Measurements from ENCODE around the gene ALKBH6. TPM values are rescaled to one million over a fixed set of nuclear protein-coding genes. Genes with fewer than 3 reads are reported as not detected.
"Not testable (repeated sequence)": the region's sequence is repeated elsewhere in the genome, so short reads cannot be mapped to it uniquely, and the experiment has no call there.

The ALKBH6 gene
- polyA plus RNA-seq, 3 donors from 2014 or later = 27.2 to 34.6 (median 30.0) TPM

- DNase-seq = no peak
- Mint-ChIP-seq H3K27ac (peak overlapping the region; percentile 71 to 91 (median 76)), H3K27me3 (ENCODE audit: low read depth in 3 of 3) (peaks cover 4 to 8% (median 7%) of the 10 kb centered on the region in 3 donors)
These were observed 20.0 kb downstream of the ALKBH6 start for GRCh38 chr19:35993923-35994598.

GRCh38 chr19:35992907-35993765 lies 20.9 kb downstream of the ALKBH6 start:
- Mint-ChIP-seq H3K36me3 (peaks cover 0 to 5% (median 0%) of the 10 kb centered on the region in 3 donors), H3K4me1 (peaks cover 29 to 35% of the 10 kb centered on the region in 2 donors), H3K9me3 (no peaks in the 10 kb centered on the region), H3K27ac (peak overlapping the region in 3 of 6 donors; percentile 38 to 66 (median 40)), H3K27me3 (ENCODE audit: low read depth in 3 of 3) (peaks cover 4 to 11% (median 9%) of the 10 kb centered on the region in 3 donors), H3K4me3 (peak overlapping the region in 1 of 5 donors; percentile 33)
- no peak for DNase-seq

More at GRCh38 chr19:35993923-35994598, 20.0 kb downstream of the ALKBH6 start:
- Mint-ChIP-seq H3K4me1 (peaks cover 29 to 35% of the 10 kb centered on the region in 2 donors), H3K36me3 (peaks cover 0 to 5% (median 0%) of the 10 kb centered on the region in 3 donors), H3K9me3 (no peaks in the 10 kb centered on the region), H3K4me3 (peak overlapping the region; percentile 58 to 78 (median 72))

GRCh38 chr19:35991731-35992450 lies 22.1 kb downstream of the ALKBH6 start:
- Mint-ChIP-seq H3K4me3 (no peak overlapping the region), H3K27me3 (ENCODE audit: low read depth in 3 of 3) (peaks cover 4 to 11% (median 10%) of the 10 kb centered on the region in 3 donors), H3K36me3 (no peaks in the 10 kb centered on the region), H3K4me1 (peaks cover 22 to 25% of the 10 kb centered on the region in 2 donors), H3K27ac (no peak overlapping the region), H3K9me3 (no peaks in the 10 kb centered on the region)
- DNase-seq = no peak

- peaks cover 17% of the 10 kb centered on the region in 2 donors for H3K4me1 Mint-ChIP-seq
- H3K27ac Mint-ChIP-seq = no peak overlapping the region
- H3K36me3 Mint-ChIP-seq = no peaks in the 10 kb centered on the region
- peaks cover 4 to 18% (median 15%) of the 10 kb centered on the region in 3 donors for H3K27me3 Mint-ChIP-seq (ENCODE audit: low read depth in 3 of 3)
- no peak overlapping the region for H3K4me3 Mint-ChIP-seq
- DNase-seq = no peak
- H3K9me3 Mint-ChIP-seq = no peaks in the 10 kb centered on the region
These were observed 23.0 kb downstream of the ALKBH6 start for GRCh38 chr19:35990771-35991730.

GRCh38 chr19:35990156-35990555 lies 23.9 kb downstream of the ALKBH6 start:
- H3K9me3 Mint-ChIP-seq = no peaks in the 10 kb centered on the region
- DNase-seq = no peak
- peaks cover 5 to 20% (median 19%) of the 10 kb centered on the region in 3 donors for H3K27me3 Mint-ChIP-seq (ENCODE audit: low read depth in 3 of 3)
- no peaks in the 10 kb centered on the region for H3K36me3 Mint-ChIP-seq
- peaks cover 11 to 12% of the 10 kb centered on the region in 2 donors for H3K4me1 Mint-ChIP-seq
- no peak overlapping the region for H3K4me3 Mint-ChIP-seq
- H3K27ac Mint-ChIP-seq = no peak overlapping the region

- DNase-seq = no peak
- Mint-ChIP-seq H3K4me3 (no peak overlapping the region), H3K27ac (no peak overlapping the region), H3K4me1 (peaks cover 0 to 4% of the 10 kb centered on the region in 2 donors), H3K27me3 (ENCODE audit: low read depth in 3 of 3) (peaks cover 2 to 25% (median 15%) of the 10 kb centered on the region in 3 donors), H3K36me3 (no peaks in the 10 kb centered on the region), H3K9me3 (no peaks in the 10 kb centered on the region)
These were observed 25.2 kb downstream of the ALKBH6 start for GRCh38 chr19:35988824-35989223.

- peaks cover 2 to 25% (median 15%) of the 10 kb centered on the region in 3 donors for H3K27me3 Mint-ChIP-seq (ENCODE audit: low read depth in 3 of 3)
- peaks cover 0 to 4% of the 10 kb centered on the region in 2 donors for H3K4me1 Mint-ChIP-seq
- no peak overlapping the region for H3K4me3 Mint-ChIP-seq
- no peaks in the 10 kb centered on the region for H3K36me3 Mint-ChIP-seq
- H3K9me3 Mint-ChIP-seq = no peaks in the 10 kb centered on the region
- H3K27ac Mint-ChIP-seq = no peak overlapping the region
- no peak for DNase-seq
These were observed 26.5 kb downstream of the ALKBH6 start for GRCh38 chr19:35987571-35987896.

GRCh38 chr19:35986664-35987570 lies 27.1 kb downstream of the ALKBH6 start:
- no peaks in the 10 kb centered on the region for H3K9me3 Mint-ChIP-seq
- no peaks in the 10 kb centered on the region for H3K36me3 Mint-ChIP-seq
- H3K4me1 Mint-ChIP-seq = peaks cover 0 to 4% of the 10 kb centered on the region in 2 donors
- peaks cover 2 to 27% (median 15%) of the 10 kb centered on the region in 3 donors for H3K27me3 Mint-ChIP-seq (ENCODE audit: low read depth in 3 of 3)
- no peak for DNase-seq
- peak overlapping the region in 3 of 5 donors; percentile 38 to 59 (median 39) for H3K4me3 Mint-ChIP-seq
- H3K27ac Mint-ChIP-seq = no peak overlapping the region

GRCh38 chr19:35986111-35986510 lies 27.9 kb downstream of the ALKBH6 start:
- no peaks in the 10 kb centered on the region for H3K9me3 Mint-ChIP-seq
- no peaks in the 10 kb centered on the region for H3K36me3 Mint-ChIP-seq
- no peak overlapping the region for H3K27ac Mint-ChIP-seq
- H3K27me3 Mint-ChIP-seq (ENCODE audit: low read depth in 3 of 3) = peaks cover 4 to 27% (median 15%) of the 10 kb centered on the region in 3 donors
- H3K4me1 Mint-ChIP-seq = peaks cover 0 to 4% of the 10 kb centered on the region in 2 donors
- DNase-seq = no peak
- no peak overlapping the region for H3K4me3 Mint-ChIP-seq

- Mint-ChIP-seq H3K27me3 (ENCODE audit: low read depth in 3 of 3) (peaks cover 5 to 22% (median 8%) of the 10 kb centered on the region in 3 donors), H3K27ac (no peak overlapping the region), H3K4me1 (peaks cover 0 to 4% of the 10 kb centered on the region in 2 donors), H3K4me3 (no peak overlapping the region), H3K9me3 (no peaks in the 10 kb centered on the region), H3K36me3 (no peaks in the 10 kb centered on the region)
- no peak for DNase-seq
These were observed 30.8 kb downstream of the ALKBH6 start for GRCh38 chr19:35983177-35983576.

GRCh38 chr19:35980997-35981396 lies 33.0 kb downstream of the ALKBH6 start:
- peaks cover 3 to 19% (median 5%) of the 10 kb centered on the region in 3 donors for H3K27me3 Mint-ChIP-seq (ENCODE audit: low read depth in 3 of 3)

GRCh38 chr19:35978832-35979365 lies 35.1 kb downstream of the ALKBH6 start:
- no peak for DNase-seq
- Mint-ChIP-seq H3K27me3 (ENCODE audit: low read depth in 3 of 3) (peaks cover 1 to 5% (median 4%) of the 10 kb centered on the region in 3 donors), H3K4me1 (no peaks in the 10 kb centered on the region), H3K4me3 (no peak overlapping the region), H3K36me3 (no peaks in the 10 kb centered on the region), H3K9me3 (no peaks in the 10 kb centered on the region), H3K27ac (no peak overlapping the region)

More at GRCh38 chr19:35980997-35981396, 33.0 kb downstream of the ALKBH6 start:
- not testable (repeated sequence) for H3K4me1 Mint-ChIP-seq, H3K9me3 Mint-ChIP-seq, H3K27ac Mint-ChIP-seq, DNase-seq, H3K4me3 Mint-ChIP-seq, H3K36me3 Mint-ChIP-seq

Data from immature natural killer cell (primary cell).